Panc1 (cell line): ENCODE measurements around the gene TMEM123.

Experiments used
- POLR2AphosphoS5 ChIP-seq: IDR thresholded peaks from 2 replicates; pipeline ENCODE4 v1.6.1; 2012; ENCODE audit warnings: mild to moderate bottlenecking, low read depth, low read length, moderate library complexity
- SIN3A ChIP-seq: IDR thresholded peaks from 2 replicates; pipeline ENCODE4 v1.6.1; 2012; ENCODE audit warnings: low read depth, mild to moderate bottlenecking, low read length, moderate library complexity, borderline replicate concordance; ENCODE audit not compliant: insufficient read depth
- TF ChIP-seq, protein P1 (sequence below): fragments of 450-650 bp; IDR thresholded peaks from 2 replicates; pipeline ENCODE4 v1.5.1; 2017; ENCODE audit warnings: mild to moderate bottlenecking
- TF ChIP-seq, protein P2 (sequence below), 2 experiments: IDR thresholded peaks; 2 replicates each; pipeline ENCODE4 v1.6.1; 2011 to 2012; ENCODE audit warnings: low read depth in 2 of 2, control low read depth in 1 of 2, low read length in 1 of 2, mild to moderate bottlenecking in 1 of 2, moderate library complexity in 1 of 2; ENCODE audit not compliant: insufficient read depth in 1 of 2

- no peak for TF ChIP-seq POLR2AphosphoS5
- TF ChIP-seq, protein P1, sequence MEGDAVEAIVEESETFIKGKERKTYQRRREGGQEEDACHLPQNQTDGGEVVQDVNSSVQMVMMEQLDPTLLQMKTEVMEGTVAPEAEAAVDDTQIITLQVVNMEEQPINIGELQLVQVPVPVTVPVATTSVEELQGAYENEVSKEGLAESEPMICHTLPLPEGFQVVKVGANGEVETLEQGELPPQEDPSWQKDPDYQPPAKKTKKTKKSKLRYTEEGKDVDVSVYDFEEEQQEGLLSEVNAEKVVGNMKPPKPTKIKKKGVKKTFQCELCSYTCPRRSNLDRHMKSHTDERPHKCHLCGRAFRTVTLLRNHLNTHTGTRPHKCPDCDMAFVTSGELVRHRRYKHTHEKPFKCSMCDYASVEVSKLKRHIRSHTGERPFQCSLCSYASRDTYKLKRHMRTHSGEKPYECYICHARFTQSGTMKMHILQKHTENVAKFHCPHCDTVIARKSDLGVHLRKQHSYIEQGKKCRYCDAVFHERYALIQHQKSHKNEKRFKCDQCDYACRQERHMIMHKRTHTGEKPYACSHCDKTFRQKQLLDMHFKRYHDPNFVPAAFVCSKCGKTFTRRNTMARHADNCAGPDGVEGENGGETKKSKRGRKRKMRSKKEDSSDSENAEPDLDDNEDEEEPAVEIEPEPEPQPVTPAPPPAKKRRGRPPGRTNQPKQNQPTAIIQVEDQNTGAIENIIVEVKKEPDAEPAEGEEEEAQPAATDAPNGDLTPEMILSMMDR = no peak
- no peak for TF ChIP-seq SIN3A
- TF ChIP-seq, protein P2, sequence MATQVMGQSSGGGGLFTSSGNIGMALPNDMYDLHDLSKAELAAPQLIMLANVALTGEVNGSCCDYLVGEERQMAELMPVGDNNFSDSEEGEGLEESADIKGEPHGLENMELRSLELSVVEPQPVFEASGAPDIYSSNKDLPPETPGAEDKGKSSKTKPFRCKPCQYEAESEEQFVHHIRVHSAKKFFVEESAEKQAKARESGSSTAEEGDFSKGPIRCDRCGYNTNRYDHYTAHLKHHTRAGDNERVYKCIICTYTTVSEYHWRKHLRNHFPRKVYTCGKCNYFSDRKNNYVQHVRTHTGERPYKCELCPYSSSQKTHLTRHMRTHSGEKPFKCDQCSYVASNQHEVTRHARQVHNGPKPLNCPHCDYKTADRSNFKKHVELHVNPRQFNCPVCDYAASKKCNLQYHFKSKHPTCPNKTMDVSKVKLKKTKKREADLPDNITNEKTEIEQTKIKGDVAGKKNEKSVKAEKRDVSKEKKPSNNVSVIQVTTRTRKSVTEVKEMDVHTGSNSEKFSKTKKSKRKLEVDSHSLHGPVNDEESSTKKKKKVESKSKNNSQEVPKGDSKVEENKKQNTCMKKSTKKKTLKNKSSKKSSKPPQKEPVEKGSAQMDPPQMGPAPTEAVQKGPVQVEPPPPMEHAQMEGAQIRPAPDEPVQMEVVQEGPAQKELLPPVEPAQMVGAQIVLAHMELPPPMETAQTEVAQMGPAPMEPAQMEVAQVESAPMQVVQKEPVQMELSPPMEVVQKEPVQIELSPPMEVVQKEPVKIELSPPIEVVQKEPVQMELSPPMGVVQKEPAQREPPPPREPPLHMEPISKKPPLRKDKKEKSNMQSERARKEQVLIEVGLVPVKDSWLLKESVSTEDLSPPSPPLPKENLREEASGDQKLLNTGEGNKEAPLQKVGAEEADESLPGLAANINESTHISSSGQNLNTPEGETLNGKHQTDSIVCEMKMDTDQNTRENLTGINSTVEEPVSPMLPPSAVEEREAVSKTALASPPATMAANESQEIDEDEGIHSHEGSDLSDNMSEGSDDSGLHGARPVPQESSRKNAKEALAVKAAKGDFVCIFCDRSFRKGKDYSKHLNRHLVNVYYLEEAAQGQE (IDR thresholded peaks at IDR 0.05; ENCODE audit: insufficient read depth in 1 of 2, low read depth in 2 of 2, low read length in 1 of 2) = no peak
Measured at GRCh38 chr11:102459393-102459792, 6.8 kb upstream of the TMEM123 start.
